ENCODE data around the gene TRMO.
"Not testable (repeated sequence)": the region's sequence is repeated elsewhere in the genome, so short reads cannot be mapped to it uniquely, and the experiment has no call there.

Gene TRMO

DNA sequence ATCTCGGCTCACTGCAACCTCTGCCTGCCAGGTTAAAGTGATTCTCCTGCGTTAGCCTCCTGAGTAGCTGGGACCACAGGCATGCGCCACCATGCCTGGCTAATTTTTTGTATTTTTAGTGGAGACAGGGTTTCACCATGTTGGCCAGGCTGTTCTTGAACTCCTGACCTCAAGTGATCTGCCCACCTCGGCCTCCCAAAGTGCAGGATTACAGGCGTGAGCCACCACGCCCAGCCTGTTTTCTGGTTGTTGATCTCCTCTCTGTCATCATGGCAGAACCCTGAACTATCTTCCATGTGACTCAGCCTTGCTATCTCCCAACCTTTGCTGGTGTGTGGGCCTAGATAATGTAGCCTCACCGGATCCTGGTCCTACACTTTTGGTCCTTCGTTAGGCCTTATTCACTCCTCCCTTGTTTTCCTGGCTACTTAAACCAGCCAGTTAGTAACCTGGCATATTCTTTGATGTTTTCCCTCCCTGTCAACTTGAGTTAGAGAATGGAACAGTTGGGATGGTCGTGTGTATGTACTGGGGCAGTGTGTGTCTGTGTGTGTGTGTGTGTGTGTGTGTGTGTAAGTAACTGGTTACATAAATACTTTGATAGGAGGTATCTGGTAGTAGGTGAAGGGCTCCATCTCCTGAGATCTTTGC is 38.5 kb upstream of the TRMO start:
- not testable (repeated sequence) for H3K9me3 ChIP-seq (ENCODE audit: control insufficient read depth, insufficient read depth, low read depth, low read length); H3K36me3 ChIP-seq (ENCODE audit: control insufficient read depth in 2 of 2, insufficient read depth in 1 of 2, low read length in 2 of 2); H3K4me1 ChIP-seq (ENCODE audit: control insufficient read depth, insufficient read depth, low read length); H3K27ac ChIP-seq (ENCODE audit: extremely low read depth, low read depth, low read length); H3K4me3 ChIP-seq (ENCODE audit: low read depth, low read length)
- CTCF ChIA-PET, result interaction anchor here (1.0 to 3.2 kb wide), 4 partner anchors 9 to 59 kb away, joined by 3 to 22 read pairs (median 8); partner anchors contain the start of gene TRMO
- POLR2A ChIA-PET, result interaction anchor here (0.6 kb wide), 1 partner anchor 19 kb away, joined by 3 read pairs; no protein-coding TSS in a partner anchor

DNA sequence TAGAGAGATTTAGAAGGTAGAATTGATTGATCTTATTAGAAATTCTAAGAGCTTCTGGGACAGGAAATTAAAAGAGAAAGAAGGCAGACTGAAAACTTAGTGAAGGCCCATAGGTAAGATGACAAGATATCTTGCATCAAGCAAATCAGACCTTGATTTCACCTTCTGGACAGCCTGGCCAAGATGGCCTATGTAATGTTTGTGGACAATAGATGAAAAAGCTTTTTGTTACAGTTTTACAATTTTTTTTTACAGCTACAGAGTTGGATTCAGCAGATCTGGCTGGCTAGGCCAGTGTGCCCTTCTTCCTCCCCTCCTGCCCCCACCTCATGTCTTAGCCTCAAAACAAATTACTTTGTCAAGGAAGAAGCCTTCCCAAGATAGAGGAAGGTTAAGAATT is 37.3 kb upstream of the TRMO start:
- Histone ChIP-seq H3K36me3 (ENCODE audit: control insufficient read depth in 2 of 2, insufficient read depth in 1 of 2, low read length in 2 of 2) (no peaks in the 10 kb centered on the region), H3K4me3 (ENCODE audit: low read depth, low read length) (no peak overlapping the region), H3K9me3 (ENCODE audit: control insufficient read depth, insufficient read depth, low read depth, low read length) (no peaks in the 10 kb centered on the region), H3K4me1 (ENCODE audit: control insufficient read depth, insufficient read depth, low read length) (no peaks in the 10 kb centered on the region), H3K27ac (ENCODE audit: extremely low read depth, low read depth, low read length) (no peak overlapping the region)
- TF ChIP-seq ZNF514 (tag by site-specific recombination; IDR thresholded peaks at IDR 0.05), result no peak
- no peak for TF ChIP-seq ZNF701 (tag by site-specific recombination; IDR thresholded peaks at IDR 0.05)
- TF ChIP-seq ZNF324 (tag by site-specific recombination; IDR thresholded peaks at IDR 0.05), result no peak
- TF ChIP-seq ZNF391 (tag by site-specific recombination; IDR thresholded peaks at IDR 0.05; ENCODE audit: borderline replicate concordance, low read depth), result no peak
- TF ChIP-seq, protein P1, sequence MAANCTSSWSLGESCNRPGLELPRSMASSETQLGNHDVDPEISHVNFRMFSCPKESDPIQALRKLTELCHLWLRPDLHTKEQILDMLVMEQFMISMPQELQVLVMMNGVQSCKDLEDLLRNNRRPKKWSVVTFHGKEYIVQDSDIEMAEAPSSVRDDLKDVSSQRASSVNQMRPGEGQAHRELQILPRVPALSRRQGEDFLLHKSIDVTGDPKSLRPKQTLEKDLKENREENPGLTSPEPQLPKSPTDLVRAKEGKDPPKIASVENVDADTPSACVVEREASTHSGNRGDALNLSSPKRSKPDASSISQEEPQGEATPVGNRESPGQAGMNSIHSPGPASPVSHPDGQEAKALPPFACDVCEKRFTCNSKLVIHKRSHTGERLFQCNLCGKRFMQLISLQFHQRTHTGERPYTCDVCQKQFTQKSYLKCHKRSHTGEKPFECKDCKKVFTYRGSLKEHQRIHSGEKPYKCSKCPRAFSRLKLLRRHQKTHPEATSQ (tag by site-specific recombination; IDR thresholded peaks at IDR 0.05), result no peak
- TF ChIP-seq, protein P2, sequence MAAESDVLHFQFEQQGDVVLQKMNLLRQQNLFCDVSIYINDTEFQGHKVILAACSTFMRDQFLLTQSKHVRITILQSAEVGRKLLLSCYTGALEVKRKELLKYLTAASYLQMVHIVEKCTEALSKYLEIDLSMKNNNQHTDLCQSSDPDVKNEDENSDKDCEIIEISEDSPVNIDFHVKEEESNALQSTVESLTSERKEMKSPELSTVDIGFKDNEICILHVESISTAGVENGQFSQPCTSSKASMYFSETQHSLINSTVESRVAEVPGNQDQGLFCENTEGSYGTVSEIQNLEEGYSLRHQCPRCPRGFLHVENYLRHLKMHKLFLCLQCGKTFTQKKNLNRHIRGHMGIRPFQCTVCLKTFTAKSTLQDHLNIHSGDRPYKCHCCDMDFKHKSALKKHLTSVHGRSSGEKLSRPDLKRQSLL (tag by site-specific recombination; IDR thresholded peaks at IDR 0.05), result no peak
- TF ChIP-seq ZBTB48 (tag by site-specific recombination; IDR thresholded peaks at IDR 0.05), result no peak
- TF ChIP-seq, protein P3, sequence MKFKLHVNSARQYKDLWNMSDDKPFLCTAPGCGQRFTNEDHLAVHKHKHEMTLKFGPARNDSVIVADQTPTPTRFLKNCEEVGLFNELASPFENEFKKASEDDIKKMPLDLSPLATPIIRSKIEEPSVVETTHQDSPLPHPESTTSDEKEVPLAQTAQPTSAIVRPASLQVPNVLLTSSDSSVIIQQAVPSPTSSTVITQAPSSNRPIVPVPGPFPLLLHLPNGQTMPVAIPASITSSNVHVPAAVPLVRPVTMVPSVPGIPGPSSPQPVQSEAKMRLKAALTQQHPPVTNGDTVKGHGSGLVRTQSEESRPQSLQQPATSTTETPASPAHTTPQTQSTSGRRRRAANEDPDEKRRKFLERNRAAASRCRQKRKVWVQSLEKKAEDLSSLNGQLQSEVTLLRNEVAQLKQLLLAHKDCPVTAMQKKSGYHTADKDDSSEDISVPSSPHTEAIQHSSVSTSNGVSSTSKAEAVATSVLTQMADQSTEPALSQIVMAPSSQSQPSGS (tag by site-specific recombination; IDR thresholded peaks at IDR 0.05; ENCODE audit: low read depth), result no peak
- no peak for TF ChIP-seq HOXD13 (CRISPR knock-in tag; IDR thresholded peaks at IDR 0.05; ENCODE audit: borderline replicate concordance)
- TF ChIP-seq IKZF3 (tag by site-specific recombination; IDR thresholded peaks at IDR 0.05), result no peak
- TF ChIP-seq ZNF341 (tag by site-specific recombination; IDR thresholded peaks at IDR 0.05; ENCODE audit: low read depth), result no peak
- TF ChIP-seq, protein P4, sequence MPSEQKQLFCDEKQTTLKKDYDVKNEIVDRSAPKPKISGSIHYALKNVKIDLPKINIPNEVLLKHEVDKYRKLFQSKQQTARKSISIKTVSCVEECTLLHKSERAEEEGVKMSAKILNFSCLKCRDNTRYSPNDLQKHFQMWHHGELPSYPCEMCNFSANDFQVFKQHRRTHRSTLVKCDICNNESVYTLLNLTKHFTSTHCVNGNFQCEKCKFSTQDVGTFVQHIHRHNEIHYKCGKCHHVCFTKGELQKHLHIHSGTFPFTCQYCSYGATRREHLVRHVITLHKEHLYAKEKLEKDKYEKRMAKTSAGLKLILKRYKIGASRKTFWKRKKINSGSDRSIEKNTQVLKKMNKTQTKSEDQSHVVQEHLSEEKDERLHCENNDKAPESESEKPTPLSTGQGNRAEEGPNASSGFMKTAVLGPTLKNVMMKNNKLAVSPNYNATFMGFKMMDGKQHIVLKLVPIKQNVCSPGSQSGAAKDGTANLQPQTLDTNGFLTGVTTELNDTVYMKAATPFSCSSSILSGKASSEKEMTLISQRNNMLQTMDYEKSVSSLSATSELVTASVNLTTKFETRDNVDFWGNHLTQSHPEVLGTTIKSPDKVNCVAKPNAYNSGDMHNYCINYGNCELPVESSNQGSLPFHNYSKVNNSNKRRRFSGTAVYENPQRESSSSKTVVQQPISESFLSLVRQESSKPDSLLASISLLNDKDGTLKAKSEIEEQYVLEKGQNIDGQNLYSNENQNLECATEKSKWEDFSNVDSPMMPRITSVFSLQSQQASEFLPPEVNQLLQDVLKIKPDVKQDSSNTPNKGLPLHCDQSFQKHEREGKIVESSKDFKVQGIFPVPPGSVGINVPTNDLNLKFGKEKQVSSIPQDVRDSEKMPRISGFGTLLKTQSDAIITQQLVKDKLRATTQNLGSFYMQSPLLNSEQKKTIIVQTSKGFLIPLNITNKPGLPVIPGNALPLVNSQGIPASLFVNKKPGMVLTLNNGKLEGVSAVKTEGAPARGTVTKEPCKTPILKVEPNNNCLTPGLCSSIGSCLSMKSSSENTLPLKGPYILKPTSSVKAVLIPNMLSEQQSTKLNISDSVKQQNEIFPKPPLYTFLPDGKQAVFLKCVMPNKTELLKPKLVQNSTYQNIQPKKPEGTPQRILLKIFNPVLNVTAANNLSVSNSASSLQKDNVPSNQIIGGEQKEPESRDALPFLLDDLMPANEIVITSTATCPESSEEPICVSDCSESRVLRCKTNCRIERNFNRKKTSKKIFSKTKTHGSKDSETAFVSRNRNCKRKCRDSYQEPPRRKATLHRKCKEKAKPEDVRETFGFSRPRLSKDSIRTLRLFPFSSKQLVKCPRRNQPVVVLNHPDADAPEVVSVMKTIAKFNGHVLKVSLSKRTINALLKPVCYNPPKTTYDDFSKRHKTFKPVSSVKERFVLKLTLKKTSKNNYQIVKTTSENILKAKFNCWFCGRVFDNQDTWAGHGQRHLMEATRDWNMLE (tag by site-specific recombination; conservative IDR thresholded peaks at IDR 0.05; ENCODE audit: low read depth), result no peak
- TF ChIP-seq SP7 (tag by site-specific recombination; IDR thresholded peaks at IDR 0.05), result no peak
- TF ChIP-seq, protein P5, sequence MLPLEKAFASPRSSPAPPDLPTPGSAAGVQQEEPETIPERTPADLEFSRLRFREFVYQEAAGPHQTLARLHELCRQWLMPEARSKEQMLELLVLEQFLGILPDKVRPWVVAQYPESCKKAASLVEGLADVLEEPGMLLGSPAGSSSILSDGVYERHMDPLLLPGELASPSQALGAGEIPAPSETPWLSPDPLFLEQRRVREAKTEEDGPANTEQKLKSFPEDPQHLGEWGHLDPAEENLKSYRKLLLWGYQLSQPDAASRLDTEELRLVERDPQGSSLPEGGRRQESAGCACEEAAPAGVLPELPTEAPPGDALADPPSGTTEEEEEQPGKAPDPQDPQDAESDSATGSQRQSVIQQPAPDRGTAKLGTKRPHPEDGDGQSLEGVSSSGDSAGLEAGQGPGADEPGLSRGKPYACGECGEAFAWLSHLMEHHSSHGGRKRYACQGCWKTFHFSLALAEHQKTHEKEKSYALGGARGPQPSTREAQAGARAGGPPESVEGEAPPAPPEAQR (tag by site-specific recombination; IDR thresholded peaks at IDR 0.05), result no peak
- no peak for TF ChIP-seq ZNF621 (tag by site-specific recombination; IDR thresholded peaks at IDR 0.05)
- POLR2A ChIA-PET, result interaction anchor here (2.2 kb wide), 1 partner anchor 23 kb away, joined by 9 read pairs; the partner anchor contains the start of gene ANP32B
- CTCF ChIA-PET, result interaction anchor here (0.8 to 3.2 kb wide), 2 partner anchors 36 to 75 kb away, joined by 3 to 22 read pairs; partner anchors contain the start of gene TRMO

Data from HEK293 (cell line).